CD4-positive, alpha-beta T cell treated with Interleukin-15 for 4 hours (primary cell): Measurements from ENCODE around the gene ITPR1.
"Not testable (repeated sequence)": the region's sequence is repeated elsewhere in the genome, so short reads cannot be mapped to it uniquely, and the experiment has no call there.

Experiments
- DNase-seq: peaks from one replicate; pipeline ENCODE4 v3.0.0-alpha.2; 2020; ENCODE audit warnings: low spot score

The ITPR1 gene

GRCh38 chr3:4758957-4759656, 266.0 kb downstream of the ITPR1 start:
- DNase-seq = no peak

- DNase-seq = no peak
Observed at GRCh38 chr3:4759689-4760312, 266.7 kb downstream of the ITPR1 start.

GRCh38 chr3:4761759-4762158, 268.6 kb downstream of the ITPR1 start:
- no peak for DNase-seq

- DNase-seq = not testable (repeated sequence)
Observed at GRCh38 chr3:4762481-4763230, 269.5 kb downstream of the ITPR1 start.

- DNase-seq = no peak
Observed at GRCh38 chr3:4763604-4764247, 270.6 kb downstream of the ITPR1 start.

GRCh38 chr3:4765212-4765611, 272.1 kb downstream of the ITPR1 start:
- DNase-seq = no peak

- no peak for DNase-seq
Observed at GRCh38 chr3:4766263-4766662, 273.1 kb downstream of the ITPR1 start.

GRCh38 chr3:4766716-4767499, 273.8 kb downstream of the ITPR1 start:
- DNase-seq = no peak

- DNase-seq = no peak
Observed at GRCh38 chr3:4768021-4768420, 274.9 kb downstream of the ITPR1 start.

- no peak for DNase-seq
Observed at GRCh38 chr3:4768521-4768920, 275.4 kb downstream of the ITPR1 start.

GRCh38 chr3:4770561-4770960, 277.4 kb downstream of the ITPR1 start:
- no peak for DNase-seq

- no peak for DNase-seq
Observed at GRCh38 chr3:4771243-4771642, 278.1 kb downstream of the ITPR1 start.

- DNase-seq = no peak
Observed at GRCh38 chr3:4772171-4772804, 279.1 kb downstream of the ITPR1 start.

GRCh38 chr3:4772858-4773257, 279.7 kb downstream of the ITPR1 start:
- DNase-seq = no peak

GRCh38 chr3:4773583-4773982, 280.4 kb downstream of the ITPR1 start:
- no peak for DNase-seq

- DNase-seq = no peak
Observed at GRCh38 chr3:4774531-4774930, 281.4 kb downstream of the ITPR1 start.

- no peak for DNase-seq
Observed at GRCh38 chr3:4776399-4776979, 283.3 kb downstream of the ITPR1 start.

- DNase-seq = peak; percentile 2
Observed at GRCh38 chr3:4776980-4777581, 283.9 kb downstream of the ITPR1 start.

GRCh38 chr3:4778119-4778518, 285.0 kb downstream of the ITPR1 start:
- no peak for DNase-seq

- no peak for DNase-seq
Observed at GRCh38 chr3:4778740-4779139, 285.6 kb downstream of the ITPR1 start.

GRCh38 chr3:4780545-4780957, 287.4 kb downstream of the ITPR1 start:
- no peak for DNase-seq
